Panc1 (cell line): ENCODE results near the gene TAS2R41. TPM values are rescaled to one million over a fixed set of nuclear protein-coding genes. Genes with fewer than 3 reads are reported as not detected.

Source experiments
- ATAC-seq: fragments of 200-7000 bp; cut with Tn5 transposase; 2 replicates; pipeline ENCODE4 v1.9.1; 2020; ENCODE audit warnings: mild to moderate bottlenecking, moderate library complexity
- BruUV-seq: library from RNA; stranded (reverse); fragments of 400-500 nt; replicated peaks from 2 replicates; lab custom pipeline; 2021; lab: Mats Ljungman, UMichigan
- CTCF ChIA-PET: fragments of 300-600 bp; sonication (Branson Sonifier 250); formaldehyde crosslinking; loops from one replicate; lab custom pipeline; 2022; ENCODE audit warnings: antibody characterized with exemption; lab: Charles Lee
- POLR2A ChIA-PET: fragments of 300-600 bp; sonication (Branson Sonifier 250); formaldehyde crosslinking; loops from one replicate; lab custom pipeline; 2022; ENCODE audit warnings: antibody characterized with exemption; lab: Charles Lee
- DNase-seq: peaks from one replicate; pipeline ENCODE4 v3.0.0-alpha.2; 2010; ENCODE audit warnings: low read depth, low spot score
- H3K27ac ChIP-seq: 2 replicates; pipeline ENCODE4 v1.5.1; 2011; ENCODE audit warnings: mild to moderate bottlenecking, low read length, inconsistent platforms
- H3K27me3 ChIP-seq: fragments of 200-500 bp; sonication (Bioruptor generic); 2 replicates; pipeline ENCODE4 v1.6.0; 2014; ENCODE audit warnings: low read length, inconsistent platforms; ENCODE audit not compliant: control insufficient read depth, insufficient read depth
- H3K36me3 ChIP-seq: fragments of 200-500 bp; sonication (Bioruptor generic); 2 replicates; pipeline ENCODE4 v1.5.1; 2014; ENCODE audit warnings: inconsistent platforms, mild to moderate bottlenecking, low read length, moderate library complexity; ENCODE audit not compliant: control insufficient read depth, insufficient read depth
- H3K4me1 ChIP-seq: 2 replicates; pipeline ENCODE4 v1.5.1; 2011; ENCODE audit warnings: inconsistent platforms, mild to moderate bottlenecking, low read length, moderate library complexity; ENCODE audit not compliant: control insufficient read depth, insufficient read depth
- H3K4me3 ChIP-seq, 2 experiments: 2 replicates each; pipeline ENCODE4 v1.5.1; 2011 to 2012; ENCODE audit warnings: low read depth in 2 of 2, low read length in 2 of 2, mild to moderate bottlenecking in 2 of 2, inconsistent platforms in 1 of 2, moderate library complexity in 1 of 2
- H3K9me3 ChIP-seq: fragments of 200-500 bp; sonication (Bioruptor generic); 2 replicates; pipeline ENCODE4 v1.5.1; 2014; ENCODE audit warnings: low read depth, mild to moderate bottlenecking, inconsistent platforms, low read length, moderate library complexity; ENCODE audit not compliant: control insufficient read depth, insufficient read depth
- CTCF ChIP-seq: fragments of 450-650 bp; IDR thresholded peaks from 2 replicates; pipeline ENCODE4 v1.5.1; 2017; ENCODE audit warnings: mild to moderate bottlenecking
- POLR2AphosphoS5 ChIP-seq: IDR thresholded peaks from 2 replicates; pipeline ENCODE4 v1.6.1; 2012; ENCODE audit warnings: mild to moderate bottlenecking, low read depth, low read length, moderate library complexity
- REST ChIP-seq, 2 experiments: IDR thresholded peaks; 2 replicates each; pipeline ENCODE4 v1.6.1; 2011 to 2012; ENCODE audit warnings: low read depth in 2 of 2, control low read depth in 1 of 2, low read length in 1 of 2, mild to moderate bottlenecking in 1 of 2, moderate library complexity in 1 of 2; ENCODE audit not compliant: insufficient read depth in 1 of 2
- SIN3A ChIP-seq: IDR thresholded peaks from 2 replicates; pipeline ENCODE4 v1.6.1; 2012; ENCODE audit warnings: low read depth, mild to moderate bottlenecking, low read length, moderate library complexity, borderline replicate concordance; ENCODE audit not compliant: insufficient read depth
- TCF7L2 ChIP-seq: IDR thresholded peaks from 2 replicates; pipeline ENCODE4 v1.6.1; 2011; ENCODE audit warnings: mild to moderate bottlenecking, low read depth, low read length, inconsistent platforms
- in situ Hi-C: cut with HindIII; loops from 2 replicates; pipeline ENCODE4 v1.10.0; 2016; ENCODE audit warnings: low sequenced_read_pairs, low pct_unique_long_range_greater_than_20kb
- intact Hi-C: fragments of 100-400 bp; cut with micrococcal nuclease; formaldehyde crosslinking; loops from one replicate; pipeline ENCODE4 v1.10.0; 2022; ENCODE audit not compliant: unreplicated experiment
- total RNA-seq: library from RNA; stranded (reverse); gene quantifications from one replicate; pipeline ENCODE4 v1.2.1, GENCODE V29; 2021; ENCODE audit not compliant: unreplicated experiment

The TAS2R41 gene
- total RNA-seq, 1 experiment from 2014 or later: not detected

- Histone ChIP-seq H3K27ac (no peak overlapping the region), H3K9me3 (no peaks in the 10 kb centered on the region), H3K36me3 (no peaks in the 10 kb centered on the region), H3K4me1 (no peaks in the 10 kb centered on the region), H3K4me3 (no peak overlapping the region), H3K27me3 (no peaks in the 10 kb centered on the region; the same call in none of the 2 replicates)
- POLR2A ChIA-PET: no interaction called here
- DNase-seq (no peak), ATAC-seq (no peak)
- CTCF ChIA-PET: no interaction called here
- TF ChIP-seq CTCF (no peak), REST (IDR thresholded peaks at IDR 0.05; ENCODE audit: insufficient read depth in 1 of 2, low read depth in 2 of 2, low read length in 1 of 2) (no peak), TCF7L2 (no peak), POLR2AphosphoS5 (no peak), SIN3A (no peak)
- BruUV-seq: no TSS peak
- intact Hi-C loops (no loop called here), in situ Hi-C loops (no loop called here)
Measured at GRCh38 chr7:143452495-143452894, 25.2 kb upstream of the TAS2R41 start.

GRCh38 chr7:143454091-143454680 is 23.5 kb upstream of the TAS2R41 start:
- Histone ChIP-seq H3K27me3 (no peaks in the 10 kb centered on the region; the same call in none of the 2 replicates), H3K4me1 (no peaks in the 10 kb centered on the region), H3K36me3 (no peaks in the 10 kb centered on the region), H3K9me3 (no peaks in the 10 kb centered on the region), H3K4me3 (no peak overlapping the region), H3K27ac (no peak overlapping the region)
- POLR2A ChIA-PET: no interaction called here
- in situ Hi-C loops: no loop called here
- no peak for TF ChIP-seq SIN3A
- no peak for TF ChIP-seq CTCF
- TF ChIP-seq REST (IDR thresholded peaks at IDR 0.05; ENCODE audit: insufficient read depth in 1 of 2, low read depth in 2 of 2, low read length in 1 of 2): no peak
- TF ChIP-seq TCF7L2: no peak
- no peak for TF ChIP-seq POLR2AphosphoS5
- intact Hi-C loops: no loop called here
- DNase-seq (no peak), ATAC-seq (no peak)
- no TSS peak for BruUV-seq
- CTCF ChIA-PET: no interaction called here
